NCI-H2227 (cell line): ENCODE results near the gene PDGFB.

ENCODE experiments used
- DNase-seq: peaks from one replicate; lab custom pipeline; 2025; ENCODE audit not compliant: unreplicated experiment; lab: John Stamatoyannopoulos, UW

The PDGFB gene

GRCh38 chr22:39208013-39208680 lies 36.6 kb downstream of the PDGFB start:
- DNase-seq = no peak

GRCh38 chr22:39207141-39208012 lies 37.4 kb downstream of the PDGFB start:
- no peak for DNase-seq

- DNase-seq = no peak
Measured at GRCh38 chr22:39206491-39206890, 38.3 kb downstream of the PDGFB start.

- DNase-seq = no peak
Measured at GRCh38 chr22:39205344-39206021, 39.3 kb downstream of the PDGFB start.

- DNase-seq = no peak
Measured at GRCh38 chr22:39204216-39204615, 40.6 kb downstream of the PDGFB start.

- DNase-seq = no peak
Measured at GRCh38 chr22:39197578-39197977, 47.2 kb downstream of the PDGFB start.

GRCh38 chr22:39194098-39194497 lies 50.7 kb downstream of the PDGFB start:
- no peak for DNase-seq

- DNase-seq = no peak
Measured at GRCh38 chr22:39188809-39189208, 56.0 kb downstream of the PDGFB start.

GRCh38 chr22:39185601-39186012 lies 59.2 kb downstream of the PDGFB start:
- no peak for DNase-seq

- no peak for DNase-seq
Measured at GRCh38 chr22:39184586-39185577, 59.9 kb downstream of the PDGFB start.

- DNase-seq = no peak
Measured at GRCh38 chr22:39183991-39184585, 60.7 kb downstream of the PDGFB start.

GRCh38 chr22:39182478-39183030 lies 62.2 kb downstream of the PDGFB start:
- DNase-seq = no peak

- DNase-seq = no peak
Measured at GRCh38 chr22:39181778-39182177, 63.0 kb downstream of the PDGFB start.

GRCh38 chr22:39181356-39181755 lies 63.4 kb downstream of the PDGFB start:
- DNase-seq = no peak

GRCh38 chr22:39179841-39180335 lies 64.9 kb downstream of the PDGFB start:
- no peak for DNase-seq

- no peak for DNase-seq
Measured at GRCh38 chr22:39179401-39179827, 65.4 kb downstream of the PDGFB start.

GRCh38 chr22:39178206-39179111 lies 66.3 kb downstream of the PDGFB start:
- DNase-seq = no peak

GRCh38 chr22:39177791-39178190 lies 67.0 kb downstream of the PDGFB start:
- DNase-seq = no peak

GRCh38 chr22:39177456-39177775 lies 67.4 kb downstream of the PDGFB start:
- no peak for DNase-seq
